Measurements from ENCODE around the gene PHRF1. TPM values are rescaled to one million over a fixed set of nuclear protein-coding genes. Genes with fewer than 3 reads are reported as not detected.
A peak's percentile ranks its signal among the peaks of the same experiment; 100 is the strongest.

The PHRF1 gene
- total RNA-seq, 2 experiments from 2014 or later: 32.4 to 33.5 TPM

DNA sequence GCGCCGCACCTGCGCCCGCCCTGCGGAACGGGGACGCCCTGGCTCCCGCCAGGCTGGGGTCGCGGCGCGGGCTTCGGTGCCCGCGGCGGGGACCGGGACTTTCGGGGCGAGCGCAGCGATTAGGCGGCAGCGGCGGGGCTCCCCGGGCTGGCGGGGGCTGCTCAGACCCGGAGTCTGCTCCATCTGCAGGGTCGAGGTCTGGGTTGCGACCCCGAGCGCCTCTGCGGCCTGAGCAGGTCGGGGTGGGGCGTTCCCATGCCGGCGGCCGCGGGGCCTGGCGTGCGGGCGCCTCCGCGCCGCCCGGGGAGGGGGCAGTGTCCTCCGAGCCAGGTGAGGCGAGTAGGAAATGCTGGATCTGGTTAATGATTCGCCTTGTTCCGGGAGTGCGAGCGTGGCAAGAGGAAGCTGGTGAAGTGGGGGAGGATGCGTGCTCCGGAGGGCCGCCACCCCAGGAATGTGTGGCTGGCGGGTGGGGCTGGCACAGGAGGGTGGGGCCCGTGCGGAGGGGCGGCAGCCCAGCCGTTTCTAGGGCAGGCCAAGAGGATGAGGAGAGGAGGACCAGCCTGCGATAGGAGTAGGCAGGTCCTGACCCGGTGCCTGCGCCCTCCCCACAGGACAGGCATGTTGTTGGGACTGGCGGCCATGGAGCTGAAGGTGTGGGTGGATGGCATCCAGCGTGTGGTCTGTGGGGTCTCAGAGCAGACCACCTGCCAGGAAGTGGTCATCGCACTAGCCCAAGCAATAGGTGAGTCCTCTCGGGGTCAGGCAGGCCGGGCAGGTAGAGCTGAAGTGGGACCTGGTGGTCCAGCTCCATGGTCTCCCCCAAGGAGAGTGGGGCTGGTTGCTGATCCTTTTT is 14.9 kb upstream of the PHRF1 start:
- POLR2A ChIA-PET: interaction anchor here (0.5 to 0.8 kb wide), 2 partner anchors 15 to 98 kb away, joined by 3 read pairs; partner anchors contain the start of gene PHRF1
- peak overlapping the region; percentile 90 for H3K4me3 Mint-ChIP-seq
- DNase-seq: peak; percentile 44
- CTCF ChIA-PET: interaction anchor here (0.6 kb wide), 1 partner anchor 186 kb away, joined by 3 read pairs; the partner anchor contains the start of gene TALDO1
- peaks cover 2% of the 10 kb centered on the region for H3K36me3 Mint-ChIP-seq
- intact Hi-C loops (cut with micrococcal nuclease): loop anchor here (2.0 kb wide), 1 partner anchor 25 kb away; the partner anchor contains the start of gene LRRC56
- H3K4me1 Mint-ChIP-seq (ENCODE audit: low read depth): peaks cover 14% of the 10 kb centered on the region
- peaks cover 4% of the 10 kb centered on the region for H3K27me3 Mint-ChIP-seq
- peak overlapping the region; percentile 64 for H3K27ac Mint-ChIP-seq
- H3K9me3 Mint-ChIP-seq: no peaks in the 10 kb centered on the region

DNA sequence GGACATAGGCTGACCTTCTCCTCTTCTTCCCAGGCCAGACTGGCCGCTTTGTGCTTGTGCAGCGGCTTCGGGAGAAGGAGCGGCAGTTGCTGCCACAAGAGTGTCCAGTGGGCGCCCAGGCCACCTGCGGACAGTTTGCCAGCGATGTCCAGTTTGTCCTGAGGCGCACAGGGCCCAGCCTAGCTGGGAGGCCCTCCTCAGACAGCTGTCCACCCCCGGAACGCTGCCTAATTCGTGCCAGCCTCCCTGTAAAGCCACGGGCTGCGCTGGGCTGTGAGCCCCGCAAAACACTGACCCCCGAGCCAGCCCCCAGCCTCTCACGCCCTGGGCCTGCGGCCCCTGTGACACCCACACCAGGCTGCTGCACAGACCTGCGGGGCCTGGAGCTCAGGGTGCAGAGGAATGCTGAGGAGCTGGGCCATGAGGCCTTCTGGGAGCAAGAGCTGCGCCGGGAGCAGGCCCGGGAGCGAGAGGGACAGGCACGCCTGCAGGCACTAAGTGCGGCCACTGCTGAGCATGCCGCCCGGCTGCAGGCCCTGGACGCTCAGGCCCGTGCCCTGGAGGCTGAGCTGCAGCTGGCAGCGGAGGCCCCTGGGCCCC is 14.1 kb upstream of the PHRF1 start:
- no peak for DNase-seq
- intact Hi-C loops (cut with micrococcal nuclease): no loop called here
- Mint-ChIP-seq H3K4me1 (ENCODE audit: low read depth) (peaks cover 12% of the 10 kb centered on the region), H3K27me3 (peaks cover 2% of the 10 kb centered on the region), H3K27ac (no peak overlapping the region), H3K36me3 (peaks cover 3% of the 10 kb centered on the region), H3K9me3 (no peaks in the 10 kb centered on the region), H3K4me3 (peak overlapping the region; percentile 90)
- POLR2A ChIA-PET: interaction anchor here (0.8 kb wide), 1 partner anchor 14 kb away, joined by 3 read pairs; the partner anchor contains the start of gene PHRF1
- CTCF ChIA-PET: interaction anchor here (0.6 kb wide), 1 partner anchor 185 kb away, joined by 3 read pairs; the partner anchor contains the start of gene TALDO1

GRCh38 chr11:563066-563811 is 13.0 kb upstream of the PHRF1 start:
- H3K27ac Mint-ChIP-seq: no peak overlapping the region
- CTCF ChIA-PET: interaction anchor here (1.1 to 1.6 kb wide), 2 partner anchors 9 to 44 kb away, joined by 3 to 9 read pairs; no protein-coding TSS in a partner anchor
- no peaks in the 10 kb centered on the region for H3K9me3 Mint-ChIP-seq
- no peak overlapping the region for H3K4me3 Mint-ChIP-seq
- intact Hi-C loops (cut with micrococcal nuclease): no loop called here
- H3K4me1 Mint-ChIP-seq (ENCODE audit: low read depth): peaks cover 14% of the 10 kb centered on the region
- POLR2A ChIA-PET: interaction anchor here (1.1 kb wide), 1 partner anchor 13 kb away, joined by 4 read pairs; the partner anchor contains the start of gene PHRF1
- peaks cover 4% of the 10 kb centered on the region for H3K36me3 Mint-ChIP-seq
- no peaks in the 10 kb centered on the region for H3K27me3 Mint-ChIP-seq
- DNase-seq: no peak

GRCh38 chr11:563812-564578 is 12.3 kb upstream of the PHRF1 start:
- Mint-ChIP-seq H3K27ac (no peak overlapping the region), H3K4me3 (no peak overlapping the region), H3K9me3 (no peaks in the 10 kb centered on the region), H3K36me3 (peaks cover 4% of the 10 kb centered on the region), H3K4me1 (ENCODE audit: low read depth) (peaks cover 14% of the 10 kb centered on the region), H3K27me3 (no peaks in the 10 kb centered on the region)
- no peak for DNase-seq
- ChIA-PET CTCF (interaction anchor here (1.0 to 1.6 kb wide), 4 partner anchors 9 to 159 kb away, joined by 3 to 9 read pairs (median 4); no protein-coding TSS in a partner anchor), POLR2A (interaction anchor here (1.1 kb wide), 1 partner anchor 12 kb away, joined by 4 read pairs; the partner anchor contains the start of gene PHRF1)
- intact Hi-C loops (cut with micrococcal nuclease): no loop called here

DNA sequence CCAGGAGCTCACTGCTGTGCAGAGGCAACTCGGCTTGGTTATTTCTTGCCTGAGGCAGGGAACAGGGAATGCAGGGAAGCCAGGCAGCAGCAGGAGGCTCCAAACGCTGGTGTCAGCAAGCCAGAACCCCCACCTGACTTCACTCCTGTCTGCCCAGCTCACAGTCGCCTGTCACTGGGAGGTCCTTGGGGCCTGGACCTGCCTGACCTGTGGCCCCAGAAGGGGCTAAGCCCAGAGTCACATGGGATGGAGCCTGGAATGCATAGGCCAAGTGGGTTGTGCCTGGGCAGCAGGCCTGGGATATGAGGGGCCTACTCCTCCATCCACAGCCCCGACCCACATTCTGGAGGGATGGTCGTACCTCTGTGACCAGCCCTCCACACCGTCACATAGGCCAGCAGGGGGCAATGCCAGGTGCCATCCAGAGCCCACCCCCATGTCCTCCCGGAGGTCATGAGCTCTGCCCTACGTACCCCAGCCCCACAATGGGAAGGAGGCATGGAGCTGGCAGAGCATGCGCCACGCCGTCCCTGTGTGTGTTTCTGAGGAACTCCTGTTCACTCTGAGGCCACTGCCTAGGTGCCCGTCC is 10.3 kb upstream of the PHRF1 start:
- no peak overlapping the region for H3K4me3 Mint-ChIP-seq
- CTCF ChIA-PET: interaction anchor here (0.8 to 1.6 kb wide), 3 partner anchors 11 to 160 kb away, joined by 4 to 10 read pairs (median 5); no protein-coding TSS in a partner anchor
- POLR2A ChIA-PET: interaction anchor here (1.0 to 2.4 kb wide), 2 partner anchors 10 to 11 kb away, joined by 4 to 6 read pairs; partner anchors contain the start of gene PHRF1
- H3K36me3 Mint-ChIP-seq: peaks cover 4% of the 10 kb centered on the region
- no peak overlapping the region for H3K27ac Mint-ChIP-seq
- H3K9me3 Mint-ChIP-seq: no peaks in the 10 kb centered on the region
- DNase-seq: no peak
- intact Hi-C loops (cut with micrococcal nuclease): loop anchor here (5.0 kb wide), 1 partner anchor 231 kb away; the partner anchor contains the start of gene SLC25A22
- H3K4me1 Mint-ChIP-seq (ENCODE audit: low read depth): peaks cover 10% of the 10 kb centered on the region
- no peaks in the 10 kb centered on the region for H3K27me3 Mint-ChIP-seq

- Mint-ChIP-seq H3K4me1 (ENCODE audit: low read depth) (peaks cover 5% of the 10 kb centered on the region), H3K4me3 (peak overlapping the region; percentile 82)
- CTCF ChIA-PET: interaction anchor here (1.2 to 2.1 kb wide), 3 partner anchors 13 to 159 kb away, joined by 4 to 6 read pairs (median 4); no protein-coding TSS in a partner anchor
These were observed 9.2 kb upstream of the PHRF1 start for GRCh38 chr11:567011-567628.

GRCh38 chr11:567629-568292 is 8.5 kb upstream of the PHRF1 start:
- ChIA-PET CTCF (interaction anchor here (1.2 to 2.1 kb wide), 2 partner anchors 13 to 49 kb away, joined by 4 to 6 read pairs; no protein-coding TSS in a partner anchor), POLR2A (no interaction called here)
- Mint-ChIP-seq H3K9me3 (no peaks in the 10 kb centered on the region), H3K27me3 (no peaks in the 10 kb centered on the region), H3K27ac (peak overlapping the region; percentile 33), H3K4me1 (ENCODE audit: low read depth) (peaks cover 5% of the 10 kb centered on the region), H3K36me3 (peaks cover 4% of the 10 kb centered on the region), H3K4me3 (peak overlapping the region; percentile 82)
- no peak for DNase-seq
- intact Hi-C loops (cut with micrococcal nuclease): loop anchor here (1.0 to 5.0 kb wide), 3 partner anchors 7 to 230 kb away; partner anchors contain the start of genes LMNTD2, LRRC56, RASSF7 and SLC25A22

More at GRCh38 chr11:567011-567628, 9.2 kb upstream of the PHRF1 start:
- H3K9me3 Mint-ChIP-seq: no peaks in the 10 kb centered on the region
- H3K27me3 Mint-ChIP-seq: no peaks in the 10 kb centered on the region
- DNase-seq: no peak
- POLR2A ChIA-PET: interaction anchor here (1.0 to 2.4 kb wide), 2 partner anchors 9 to 10 kb away, joined by 4 to 6 read pairs; partner anchors contain the start of gene PHRF1
- H3K36me3 Mint-ChIP-seq: peaks cover 4% of the 10 kb centered on the region
- H3K27ac Mint-ChIP-seq: no peak overlapping the region
- intact Hi-C loops (cut with micrococcal nuclease): loop anchor here (5.0 kb wide), 1 partner anchor 230 kb away; the partner anchor contains the start of gene SLC25A22

DNA sequence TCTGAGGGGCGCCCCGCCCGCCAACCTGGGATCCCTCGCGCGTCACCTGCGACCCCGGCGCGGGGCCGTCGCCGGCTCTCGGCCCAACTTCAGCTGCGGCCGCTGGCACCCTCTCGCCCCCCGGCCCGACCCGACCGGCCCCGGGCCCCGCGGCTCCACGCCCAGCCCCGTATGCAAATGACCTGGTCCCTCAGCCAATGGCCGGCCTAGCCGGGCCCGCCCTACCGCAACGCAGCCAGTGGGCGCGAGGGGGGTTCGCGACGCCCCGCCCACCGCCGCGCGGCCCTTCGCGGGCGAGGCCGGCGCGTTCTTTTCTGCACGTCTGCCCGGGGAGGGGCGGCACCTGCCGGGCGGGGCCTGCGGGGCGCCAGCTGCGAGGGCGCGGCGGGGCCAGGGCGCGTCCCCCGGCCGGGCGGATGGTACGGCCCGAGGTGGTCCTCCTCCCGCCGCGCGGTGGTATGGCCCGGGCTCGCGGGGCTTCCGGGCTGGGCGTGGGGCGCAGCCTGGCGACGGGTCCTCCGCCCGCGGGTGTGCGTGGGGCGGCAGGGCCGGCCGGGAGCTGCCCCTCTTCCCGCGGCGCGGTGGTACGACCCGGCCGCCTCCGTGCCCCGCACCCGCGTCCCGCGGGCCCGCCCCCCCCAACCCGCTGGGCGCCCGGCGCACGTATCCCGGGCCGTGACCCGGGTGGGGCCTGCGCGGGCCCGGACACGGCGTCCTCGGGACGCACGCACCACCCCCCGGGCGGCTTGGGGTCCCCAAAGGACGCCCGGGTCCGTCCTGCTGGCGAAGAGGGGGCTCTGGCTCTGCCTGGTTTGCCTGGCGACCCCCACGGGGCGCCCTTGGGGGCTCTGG is 7.7 kb upstream of the PHRF1 start:
- H3K4me1 Mint-ChIP-seq (ENCODE audit: low read depth): peaks cover 5% of the 10 kb centered on the region
- intact Hi-C loops (cut with micrococcal nuclease): loop anchor here (1.0 to 5.0 kb wide), 3 partner anchors 8 to 229 kb away; partner anchors contain the start of genes LMNTD2, LRRC56, RASSF7 and SLC25A22
- no peaks in the 10 kb centered on the region for H3K9me3 Mint-ChIP-seq
- H3K27me3 Mint-ChIP-seq: no peaks in the 10 kb centered on the region
- H3K36me3 Mint-ChIP-seq: peaks cover 4% of the 10 kb centered on the region
- POLR2A ChIA-PET: interaction anchor here (1.3 kb wide), 1 partner anchor 19 kb away, joined by 3 read pairs; no protein-coding TSS in a partner anchor
- CTCF ChIA-PET: interaction anchor here (2.1 kb wide), 1 partner anchor 14 kb away, joined by 6 read pairs; no protein-coding TSS in a partner anchor
- H3K4me3 Mint-ChIP-seq: peak overlapping the region; percentile 75
- peak overlapping the region; percentile 58 for H3K27ac Mint-ChIP-seq
- peak; percentile 95 for DNase-seq

Measured in activated CD4-positive, alpha-beta memory T cell treated with anti-CD3 and anti-CD28 coated beads for 36 hours (primary cell).